RWPE2 (cell line): ENCODE data around the gene CEACAM16.
"Not testable (repeated sequence)": the region's sequence is repeated elsewhere in the genome, so short reads cannot be mapped to it uniquely, and the experiment has no call there.

Experiments used
- ATAC-seq: fragments of 200-7000 bp; cut with Tn5 transposase; 3 replicates; pipeline ENCODE4 v1.9.1; 2021; ENCODE audit warnings: low read depth
- DNase-seq: peaks from one replicate; pipeline ENCODE4 v3.0.0-alpha.2; 2020; ENCODE audit warnings: low spot score
- H3K27ac ChIP-seq: fragments of 450-650 bp; 2 replicates; pipeline ENCODE4 v1.5.1; 2017; ENCODE audit warnings: mild to moderate bottlenecking; ENCODE audit not compliant: poor library complexity, severe bottlenecking
- H3K27me3 ChIP-seq: fragments of 250-450 bp; sonication (Bioruptor Pico); 2 replicates; pipeline ENCODE4 v1.5.1; 2021; ENCODE audit warnings: mild to moderate bottlenecking, moderate library complexity; ENCODE audit not compliant: insufficient read depth, poor library complexity, severe bottlenecking
- H3K36me3 ChIP-seq: fragments of 250-450 bp; sonication (Bioruptor Pico); 2 replicates; pipeline ENCODE4 v1.5.1; 2020; ENCODE audit warnings: low read depth, mild to moderate bottlenecking, moderate library complexity
- H3K4me1 ChIP-seq: fragments of 250-450 bp; sonication (Bioruptor Pico); 2 replicates; pipeline ENCODE4 v1.5.1; 2021; ENCODE audit warnings: mild to moderate bottlenecking, moderate library complexity; ENCODE audit not compliant: insufficient read depth, poor library complexity, severe bottlenecking
- H3K4me3 ChIP-seq: fragments of 250-450 bp; sonication (Bioruptor Pico); 2 replicates; pipeline ENCODE4 v1.5.1; 2021; ENCODE audit warnings: mild to moderate bottlenecking, moderate library complexity; ENCODE audit not compliant: severe bottlenecking
- H3K9me3 ChIP-seq: fragments of 250-450 bp; sonication (Bioruptor Pico); 2 replicates; pipeline ENCODE4 v1.5.1; 2021; ENCODE audit warnings: mild to moderate bottlenecking, moderate library complexity; ENCODE audit not compliant: severe bottlenecking
- CTCF ChIP-seq: fragments of 450-650 bp; IDR thresholded peaks from one replicate; pipeline ENCODE4 v1.5.1; 2017; ENCODE audit warnings: mild to moderate bottlenecking, moderate library complexity; ENCODE audit not compliant: poor library complexity, severe bottlenecking

Gene CEACAM16

DNA sequence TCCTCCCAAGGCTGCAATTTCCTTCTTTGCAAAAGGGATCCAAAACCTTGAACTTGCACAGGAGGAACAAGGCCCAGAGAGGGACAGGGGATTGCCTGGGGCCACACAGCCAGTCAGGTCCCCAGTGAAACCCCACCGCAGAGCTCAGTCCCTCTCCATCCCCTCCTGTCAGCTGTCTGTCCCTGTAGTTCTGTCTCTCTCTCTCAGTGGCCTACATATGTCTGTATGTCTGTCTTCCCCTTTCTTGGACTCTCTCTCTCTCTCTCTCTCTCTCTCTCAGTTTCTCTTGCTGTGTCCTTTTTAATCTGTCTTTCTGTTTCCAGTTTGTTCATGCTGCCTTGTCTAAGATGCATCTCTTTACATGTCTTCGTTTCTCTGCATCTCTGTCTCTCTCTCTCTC is 16.1 kb upstream of the CEACAM16 start:
- Histone ChIP-seq H3K36me3 (no peaks in the 10 kb centered on the region), H3K4me3 (no peak overlapping the region), H3K27ac (no peak overlapping the region), H3K9me3 (no peaks in the 10 kb centered on the region), H3K4me1 (peaks cover 11% of the 10 kb centered on the region), H3K27me3 (no peaks in the 10 kb centered on the region)
- no peak for TF ChIP-seq CTCF
- DNase-seq (no peak), ATAC-seq (no peak)

GRCh38 chr19:44683434-44684210 is 15.3 kb upstream of the CEACAM16 start:
- peaks cover 11% of the 10 kb centered on the region for H3K4me1 ChIP-seq
- no peaks in the 10 kb centered on the region for H3K27me3 ChIP-seq
- no peak overlapping the region for H3K4me3 ChIP-seq
- H3K27ac ChIP-seq = peak overlapping the region; percentile 58
- H3K36me3 ChIP-seq = no peaks in the 10 kb centered on the region
- no peaks in the 10 kb centered on the region for H3K9me3 ChIP-seq
- no peak for TF ChIP-seq CTCF
- no peak for ATAC-seq
- DNase-seq = no peak

DNA sequence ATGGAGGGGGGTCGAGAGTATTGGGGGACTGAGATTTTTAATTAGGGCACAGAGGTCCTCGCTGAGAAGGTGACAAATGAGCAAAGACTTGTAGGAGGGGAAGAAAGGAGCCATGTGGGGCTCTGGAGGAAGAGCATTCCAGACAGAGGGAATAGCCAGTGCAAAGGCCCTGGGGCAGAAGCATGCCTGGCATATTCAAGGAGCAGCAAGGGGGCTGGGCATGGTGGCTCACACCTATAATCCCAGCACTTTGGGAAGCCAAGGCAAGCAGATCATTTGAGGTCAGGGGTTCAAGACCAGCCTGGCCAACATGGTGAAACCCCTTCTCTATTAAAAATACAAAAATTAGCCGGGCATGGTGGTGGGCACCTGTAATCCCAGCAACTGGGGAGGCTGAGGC is 14.6 kb upstream of the CEACAM16 start:
- not testable (repeated sequence) for ATAC-seq, H3K9me3 ChIP-seq, DNase-seq, H3K27me3 ChIP-seq, H3K4me3 ChIP-seq, H3K36me3 ChIP-seq
- Histone ChIP-seq H3K27ac (peak overlapping the region; percentile 58), H3K4me1 (peaks cover 11% of the 10 kb centered on the region)

DNA sequence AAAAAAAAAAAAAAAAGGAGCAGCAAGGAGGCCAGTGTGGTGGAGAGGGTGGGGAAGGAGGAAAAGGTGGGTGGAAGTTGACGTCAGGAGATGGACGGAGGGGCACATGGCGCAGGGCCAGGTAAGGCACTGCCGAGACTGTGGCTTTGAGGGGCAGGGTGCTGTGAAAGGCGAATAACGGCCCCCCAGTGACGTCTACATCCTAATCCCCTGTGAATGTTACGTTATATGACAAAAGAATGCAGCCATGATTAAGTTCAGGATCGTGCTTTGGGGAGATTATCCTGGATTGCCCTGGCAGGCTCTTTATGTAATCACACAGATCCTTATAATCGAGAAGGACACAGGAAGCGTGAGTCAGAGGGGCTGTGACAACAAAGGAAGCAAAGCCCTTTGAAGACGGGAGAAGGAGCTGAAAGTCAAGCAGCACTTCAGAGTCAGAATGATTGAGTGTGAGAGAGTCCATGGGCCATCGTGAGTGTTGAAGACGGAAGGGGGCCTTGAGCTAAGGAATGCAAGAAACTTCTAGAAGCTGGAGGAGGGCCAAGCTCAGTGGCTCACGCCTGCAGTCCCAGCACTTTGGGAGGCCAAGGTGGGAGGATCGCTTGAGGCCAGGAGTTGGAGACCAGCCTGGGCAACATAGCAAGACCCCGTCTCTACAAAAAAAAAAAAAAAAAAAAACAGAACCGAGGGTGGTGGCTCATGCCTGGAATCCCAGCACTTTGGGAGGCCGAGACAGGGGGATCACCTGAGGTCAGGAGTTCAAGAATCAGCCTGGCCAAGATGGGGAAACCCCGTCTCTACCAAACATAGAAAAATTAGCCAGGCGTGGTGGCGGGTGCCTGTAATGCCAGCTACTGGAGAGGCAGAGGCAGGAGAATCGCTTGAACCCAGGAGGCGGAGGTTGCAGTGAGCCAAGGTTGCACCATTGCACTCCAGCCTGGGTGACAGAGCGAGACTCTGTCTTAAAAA is 13.8 kb upstream of the CEACAM16 start:
- no peaks in the 10 kb centered on the region for H3K9me3 ChIP-seq
- ATAC-seq (peak; percentile 69), DNase-seq (no peak)
- peaks cover 11% of the 10 kb centered on the region for H3K4me1 ChIP-seq
- H3K36me3 ChIP-seq = no peaks in the 10 kb centered on the region
- no peak overlapping the region for H3K4me3 ChIP-seq
- peak overlapping the region; percentile 58 for H3K27ac ChIP-seq
- TF ChIP-seq CTCF = no peak
- H3K27me3 ChIP-seq = no peaks in the 10 kb centered on the region

DNA sequence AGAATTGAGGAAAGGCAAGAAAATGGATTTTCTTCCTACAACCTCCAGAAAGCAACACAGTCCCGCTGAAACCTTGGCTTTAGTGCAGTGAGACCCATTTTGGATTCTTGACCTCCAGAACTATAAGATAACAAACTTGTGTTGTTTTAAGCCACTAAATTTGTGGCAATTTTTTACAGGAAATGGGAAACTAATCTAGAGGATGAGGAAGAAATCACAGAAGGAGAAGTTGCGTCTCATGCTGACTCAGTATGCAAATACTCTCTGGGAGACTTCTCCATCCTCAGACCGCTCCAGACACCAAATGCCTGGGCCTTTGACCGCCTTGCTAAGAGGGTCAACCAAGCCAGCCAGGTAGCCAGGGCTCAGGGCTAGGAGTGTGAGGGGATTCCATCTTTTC is 13.1 kb upstream of the CEACAM16 start:
- ATAC-seq = no peak
- TF ChIP-seq CTCF = no peak
- Histone ChIP-seq H3K36me3 (no peaks in the 10 kb centered on the region), H3K27me3 (no peaks in the 10 kb centered on the region), H3K27ac (peak overlapping the region; percentile 58), H3K4me1 (peaks cover 11% of the 10 kb centered on the region), H3K4me3 (no peak overlapping the region), H3K9me3 (no peaks in the 10 kb centered on the region)
- DNase-seq = no peak
